Measurements from ENCODE around the gene NUTM2A. TPM values are rescaled to one million over a fixed set of nuclear protein-coding genes. Genes with fewer than 3 reads are reported as not detected.
"Not testable (repeated sequence)": the region's sequence is repeated elsewhere in the genome, so short reads cannot be mapped to it uniquely, and the experiment has no call there.

The NUTM2A gene
- polyA plus RNA-seq, 2 of the 4 experiments (the other 2 are of a cell fraction) = 0.05 to 0.09 TPM

DNA sequence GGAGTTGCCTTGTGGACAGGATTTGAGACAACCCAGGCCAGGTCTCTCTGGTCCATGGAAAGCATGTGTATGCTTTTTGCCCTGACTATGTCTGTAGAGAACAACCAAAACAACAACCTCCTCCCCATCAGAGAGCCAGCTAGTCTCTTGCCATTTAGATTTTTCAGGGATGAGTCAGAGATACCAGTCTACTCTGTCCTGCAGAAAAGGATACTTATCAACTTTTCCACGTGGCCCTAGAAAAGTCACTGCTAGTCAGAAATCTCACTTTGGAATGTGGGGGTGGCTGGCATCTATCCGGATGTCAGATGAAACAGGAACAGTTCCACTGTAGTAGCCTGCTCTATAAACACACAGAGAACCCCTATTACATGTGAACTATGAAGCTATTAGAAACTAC is 13.4 kb upstream of the NUTM2A start:
- not testable (repeated sequence) for FAIRE-seq
- 16% methylated on average over 2 of the region's 2 CpGs for WGBS (ENCODE audit: missing lambda C conversion rate)
- peak; percentile 48 to 62; a peak in 4 of 6 replicates for ATAC-seq

DNA sequence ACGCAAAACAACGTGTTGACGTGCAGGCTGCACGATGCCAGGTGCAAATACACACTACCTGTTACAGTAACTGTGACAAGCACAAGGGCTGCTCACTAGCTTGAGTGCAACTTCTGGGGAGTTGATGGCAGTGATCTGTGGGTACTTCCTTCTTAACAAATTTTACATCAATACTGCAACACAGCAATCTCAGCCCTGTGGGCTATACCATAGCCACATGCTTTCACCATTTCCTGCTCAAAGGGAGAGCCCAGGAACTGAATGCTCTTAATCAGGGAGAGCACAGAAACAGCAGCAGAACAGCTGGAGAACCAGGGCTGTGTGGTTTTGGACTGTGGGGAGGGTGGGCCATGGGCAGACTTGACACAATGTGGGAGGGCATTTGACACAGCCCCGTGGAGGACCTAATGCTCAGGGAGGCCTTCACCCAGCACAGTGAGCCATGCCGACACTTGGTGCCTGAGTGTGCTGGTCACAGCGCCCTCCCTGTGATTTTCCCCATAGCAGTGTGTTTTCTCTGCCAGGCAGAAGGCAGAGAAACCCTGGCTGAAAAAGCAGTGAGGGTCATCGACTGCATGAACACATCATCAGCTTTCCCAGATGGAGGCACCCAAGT is 12.0 kb upstream of the NUTM2A start:
- not testable (repeated sequence) for DNase-seq (ENCODE audit: low read depth in 1 of 2, low spot score in 1 of 2)
- ATAC-seq = peak; percentile 9 to 33; a peak in 2 of 6 replicates

More for the DNA sequence above, 13.4 kb upstream of the NUTM2A start:
- DNase-seq (ENCODE audit: low read depth in 1 of 2, low spot score in 1 of 2); H3K27ac ChIP-seq; H3K4me1 ChIP-seq; POLR2A ChIA-PET; H3K4me3 ChIP-seq; H3K9me3 ChIP-seq; CTCF ChIA-PET; TF ChIP-seq FOSL2 (IDR thresholded peaks at IDR 0.05): not testable (repeated sequence)
- TF ChIP-seq FOSL2 (CRISPR knock-in tag; IDR thresholded peaks at IDR 0.05) = peak; percentile 37
- TF ChIP-seq, protein P1, sequence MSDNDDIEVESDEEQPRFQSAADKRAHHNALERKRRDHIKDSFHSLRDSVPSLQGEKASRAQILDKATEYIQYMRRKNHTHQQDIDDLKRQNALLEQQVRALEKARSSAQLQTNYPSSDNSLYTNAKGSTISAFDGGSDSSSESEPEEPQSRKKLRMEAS (IDR thresholded peaks at IDR 0.05) = 0 out of 2 replicates have a peak, but pooled peaks have one; percentile 23
- H3K4me2 ChIP-seq = 0 out of 3 replicates have a peak overlapping the region, but pooled peaks have one; percentile 18

DNA sequence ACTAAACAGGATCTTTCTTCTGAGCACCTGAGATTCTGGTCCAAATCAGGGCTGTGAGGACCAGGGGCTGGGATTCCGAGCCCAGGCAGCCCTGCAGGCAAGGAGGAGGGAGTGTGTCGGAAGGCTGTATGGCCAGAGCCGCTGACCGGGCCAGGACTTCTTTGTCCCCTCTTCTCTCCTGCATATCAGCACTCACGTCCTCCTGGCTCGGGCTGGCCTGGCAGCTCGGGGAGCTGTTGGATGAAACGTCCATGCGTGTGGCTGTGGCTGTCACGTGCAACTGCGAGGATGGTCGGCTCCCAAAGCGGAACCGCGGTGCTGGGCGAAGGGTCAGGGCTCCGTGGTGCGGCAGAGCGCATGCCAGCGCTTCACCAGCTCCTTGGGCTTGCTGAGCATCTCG is 11.4 kb upstream of the NUTM2A start:
- POLR2A ChIA-PET = not testable (repeated sequence)
- ATAC-seq = peak; percentile 6 to 21; a peak in 1 of 6 replicates
- CTCF ChIA-PET = interaction anchor here (1.8 kb wide), 1 partner anchor 274 kb away, joined by 3 read pairs; no protein-coding TSS in a partner anchor

More for the DNA sequence above, 12.0 kb upstream of the NUTM2A start:
- H3K9me3 ChIP-seq, H3K27ac ChIP-seq, CTCF ChIA-PET, H3K4me1 ChIP-seq, FAIRE-seq, POLR2A ChIA-PET, H3K4me2 ChIP-seq, H3K4me3 ChIP-seq: not testable (repeated sequence)
- 95% methylated on average over 7 of the region's 8 CpGs for WGBS (ENCODE audit: missing lambda C conversion rate)

DNA sequence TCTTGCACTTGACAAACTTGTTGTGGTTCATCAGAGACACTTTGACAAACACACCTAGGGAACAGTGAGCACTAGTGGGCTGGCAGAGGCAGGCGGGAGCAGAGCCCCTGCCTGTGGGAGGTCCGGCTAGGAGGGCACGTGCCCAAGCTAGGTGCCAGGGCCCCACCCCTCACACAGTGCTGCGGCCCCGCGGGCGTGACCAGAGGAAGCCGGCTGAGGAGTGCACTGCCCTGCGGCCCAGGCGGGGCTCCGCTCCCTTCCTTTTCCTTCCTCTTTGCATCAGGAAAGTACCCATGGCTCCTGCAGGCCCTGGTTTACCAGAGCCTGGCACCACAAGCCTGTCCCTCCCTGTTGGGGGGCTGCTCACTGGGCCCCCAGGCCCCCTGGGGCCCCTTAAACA is 9.1 kb upstream of the NUTM2A start:
- H3K4me3 ChIP-seq, CTCF ChIA-PET: not testable (repeated sequence)
- WGBS (ENCODE audit: missing lambda C conversion rate) = 94% methylated on average over 6 of the region's 11 CpGs

More for the DNA sequence above, 11.4 kb upstream of the NUTM2A start:
- H3K4me2 ChIP-seq; H3K27ac ChIP-seq; H3K4me1 ChIP-seq; DNase-seq (ENCODE audit: low read depth in 1 of 2, low spot score in 1 of 2); H3K9me3 ChIP-seq; H3K4me3 ChIP-seq; FAIRE-seq: not testable (repeated sequence)
- 93% methylated on average over 19 of the region's 21 CpGs for WGBS (ENCODE audit: missing lambda C conversion rate)

GRCh38 chr10:87219370-87219769 is 5.9 kb upstream of the NUTM2A start:
- FAIRE-seq; H3K27ac ChIP-seq; H3K9me3 ChIP-seq; H3K4me2 ChIP-seq; DNase-seq (ENCODE audit: low read depth in 1 of 2, low spot score in 1 of 2); H3K4me1 ChIP-seq; CTCF ChIA-PET; POLR2A ChIA-PET; ATAC-seq; H3K4me3 ChIP-seq: not testable (repeated sequence)
- 93% methylated on average over 3 of the region's 5 CpGs for WGBS (ENCODE audit: missing lambda C conversion rate)

More for the DNA sequence above, 9.1 kb upstream of the NUTM2A start:
- H3K27ac ChIP-seq; FAIRE-seq; ATAC-seq; POLR2A ChIA-PET; H3K9me3 ChIP-seq; DNase-seq (ENCODE audit: low read depth in 1 of 2, low spot score in 1 of 2); H3K4me1 ChIP-seq; H3K4me2 ChIP-seq: not testable (repeated sequence)

DNA sequence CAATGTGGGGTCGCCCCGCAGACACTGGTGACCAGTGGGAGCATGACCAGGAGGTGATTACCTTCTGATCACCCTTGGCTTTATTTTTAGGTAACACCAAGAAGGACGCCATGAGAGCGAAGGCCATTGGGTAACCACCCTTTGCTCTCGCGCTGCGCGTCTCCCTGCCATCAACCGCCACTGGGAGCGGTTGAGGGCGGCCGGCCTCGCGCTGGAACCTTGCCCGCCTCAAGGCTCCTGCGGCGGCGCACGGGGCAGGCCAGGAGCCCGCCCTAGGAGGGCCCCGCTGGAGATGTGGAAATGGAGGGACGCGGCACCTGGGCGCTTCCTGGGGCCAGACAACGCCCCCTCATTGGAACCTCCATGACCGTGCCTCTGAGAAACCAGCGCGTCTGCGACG is 2.5 kb upstream of the NUTM2A start:
- H3K9me3 ChIP-seq; H3K4me3 ChIP-seq; DNase-seq (ENCODE audit: low read depth in 1 of 2, low spot score in 1 of 2); H3K4me1 ChIP-seq; H3K27ac ChIP-seq; ATAC-seq; FAIRE-seq; H3K4me2 ChIP-seq; POLR2A ChIA-PET; CTCF ChIA-PET: not testable (repeated sequence)
- 96% methylated on average over 19 of the region's 30 CpGs for WGBS (ENCODE audit: missing lambda C conversion rate)

- H3K27ac ChIP-seq; H3K4me1 ChIP-seq; DNase-seq (ENCODE audit: low read depth in 1 of 2, low spot score in 1 of 2); H3K4me2 ChIP-seq; CTCF ChIA-PET; FAIRE-seq; H3K9me3 ChIP-seq; ATAC-seq; H3K4me3 ChIP-seq; POLR2A ChIA-PET: not testable (repeated sequence)
- no CpG with 5 or more reads among the region's 20 CpGs for WGBS (ENCODE audit: missing lambda C conversion rate)
Measured at GRCh38 chr10:87228247-87228646, 3.0 kb downstream of the NUTM2A start.

GRCh38 chr10:87229211-87229610 is 4.0 kb downstream of the NUTM2A start:
- 98% methylated on average over 6 of the region's 9 CpGs for WGBS (ENCODE audit: missing lambda C conversion rate)
- H3K9me3 ChIP-seq; ATAC-seq; CTCF ChIA-PET; DNase-seq (ENCODE audit: low read depth in 1 of 2, low spot score in 1 of 2); H3K4me1 ChIP-seq; H3K27ac ChIP-seq; H3K4me3 ChIP-seq; FAIRE-seq; POLR2A ChIA-PET; H3K4me2 ChIP-seq: not testable (repeated sequence)

DNA sequence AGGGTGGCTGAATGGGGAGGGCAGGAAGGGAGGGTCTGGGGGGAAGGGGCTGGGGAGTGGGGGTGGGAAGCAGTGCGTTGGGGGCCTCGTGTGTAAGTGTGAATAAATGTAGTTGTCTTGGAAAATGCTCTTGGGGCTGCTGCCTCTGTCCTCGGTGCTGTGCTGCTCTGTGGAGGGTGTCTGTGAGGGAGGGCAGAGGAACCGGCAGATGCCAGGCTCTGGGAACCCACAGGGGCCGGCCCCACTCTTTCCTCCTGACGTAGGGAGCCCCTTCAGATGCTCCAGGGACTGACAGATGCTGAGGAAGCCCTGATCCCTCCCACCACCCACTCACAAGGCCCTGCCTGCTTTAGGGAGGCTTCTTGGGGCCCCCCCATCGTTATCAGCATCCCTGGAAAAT is 9.6 kb downstream of the NUTM2A start:
- no CpG with 5 or more reads among the region's 7 CpGs for WGBS (ENCODE audit: missing lambda C conversion rate)
- H3K27ac ChIP-seq; CTCF ChIA-PET; DNase-seq (ENCODE audit: low read depth in 1 of 2, low spot score in 1 of 2); H3K4me3 ChIP-seq; H3K9me3 ChIP-seq; ATAC-seq; H3K4me1 ChIP-seq; FAIRE-seq; H3K4me2 ChIP-seq; POLR2A ChIA-PET: not testable (repeated sequence)

GRCh38 chr10:87237244-87237643 is 12.0 kb downstream of the NUTM2A start:
- 98% methylated on average over 3 of the region's 5 CpGs for WGBS (ENCODE audit: missing lambda C conversion rate)
- H3K4me3 ChIP-seq; ATAC-seq; POLR2A ChIA-PET; CTCF ChIA-PET; H3K27ac ChIP-seq; FAIRE-seq; H3K4me1 ChIP-seq; H3K4me2 ChIP-seq; H3K9me3 ChIP-seq; DNase-seq (ENCODE audit: low read depth in 1 of 2, low spot score in 1 of 2): not testable (repeated sequence)
